GM12878 (cell line): Measurements from ENCODE around the gene KCNQ1. TPM values are rescaled to one million over a fixed set of nuclear protein-coding genes. Genes with fewer than 3 reads are reported as not detected.

Experiments used
- ATAC-seq: fragments of 200-7000 bp; cut with Tn5 transposase; 3 replicates; pipeline ENCODE4 v1.9.1; 2020; ENCODE audit warnings: mild to moderate bottlenecking, moderate library complexity
- BruUV-seq: library from RNA; stranded (reverse); fragments of 400-500 nt; replicated peaks from 2 replicates; lab custom pipeline; 2021; lab: Mats Ljungman, UMichigan
- CTCF ChIA-PET: fragments of 300-600 bp; sonication (Branson Sonifier 250); formaldehyde crosslinking; extraction: SDS; loops from one replicate; lab custom pipeline; 2021; ENCODE audit warnings: inconsistent platforms; lab: Yijun Ruan, JAX
- POLR2A ChIA-PET: fragments of 350-600 bp; formaldehyde crosslinking; extraction: SDS; loops from one replicate; lab custom pipeline; 2021; ENCODE audit warnings: inconsistent platforms; lab: Charles Lee
- RAD21 ChIA-PET: fragments of 300-600 bp; sonication (Branson Sonifier 250); formaldehyde crosslinking; loops from one replicate; lab custom pipeline; 2023; ENCODE audit warnings: antibody characterized with exemption; ENCODE audit not compliant: unreplicated experiment; lab: Charles Lee
- SMC1A ChIA-PET: fragments of 300-600 bp; sonication (Branson Sonifier 250); formaldehyde crosslinking; loops from one replicate; lab custom pipeline; 2023; ENCODE audit not compliant: unreplicated experiment, uncharacterized antibody; lab: Charles Lee
- DNase-seq: peaks from one replicate; pipeline ENCODE4 v3.0.0-alpha.2; 2011; ENCODE audit warnings: low read depth, low spot score
- FAIRE-seq: peaks from 3 replicates; lab custom pipeline; 2011; peaks lifted over from hg19 to GRCh38; lab: Jason Lieb, UNC
- H2AFZ ChIP-seq: 2 replicates; pipeline ENCODE4 v1.6.0; 2011; ENCODE audit warnings: low read depth, low read length, control low read depth; ENCODE audit not compliant: control insufficient read depth
- H3K27ac ChIP-seq: 2 replicates; pipeline ENCODE4 v1.5.1; 2011; ENCODE audit warnings: control low read depth; ENCODE audit not compliant: control insufficient read depth, insufficient read depth
- H3K27me3 ChIP-seq, 2 experiments: replicated peaks in 1 of 2; 2 replicates each; pipeline versions ENCODE4 v1.6.0 to v1.6.1; 2011; ENCODE audit warnings: low read length in 1 of 2; ENCODE audit not compliant: control insufficient read depth in 2 of 2, insufficient read depth in 2 of 2
- H3K36me3 ChIP-seq, 2 experiments: 2 replicates each; pipeline ENCODE4 v1.5.1; 2011; ENCODE audit warnings: low read length in 1 of 2; ENCODE audit not compliant: control insufficient read depth in 2 of 2, insufficient read depth in 2 of 2
- H3K4me1 ChIP-seq: 2 replicates; pipeline ENCODE4 v1.6.1; 2011; ENCODE audit warnings: mild to moderate bottlenecking, low read length, moderate library complexity, mixed read lengths; ENCODE audit not compliant: control insufficient read depth, insufficient read depth
- H3K4me2 ChIP-seq: 2 replicates; pipeline ENCODE4 v1.6.0; 2011; ENCODE audit warnings: control low read depth; ENCODE audit not compliant: control insufficient read depth, insufficient read depth
- H3K4me3 ChIP-seq: fragments of 200-600 bp; sonication (generic); 2 replicates; pipeline ENCODE4 v1.5.1; 2016
- H3K79me2 ChIP-seq: 2 replicates; pipeline ENCODE4 v1.6.0; 2011; ENCODE audit warnings: low read length; ENCODE audit not compliant: control insufficient read depth, insufficient read depth
- H3K9ac ChIP-seq: 2 replicates; pipeline ENCODE4 v1.8.0; 2011; ENCODE audit warnings: low read length, control low read depth, mixed read lengths; ENCODE audit not compliant: control insufficient read depth, insufficient read depth
- H3K9me3 ChIP-seq: replicated peaks from 3 replicates; pipeline ENCODE4 v1.5.1; 2011; ENCODE audit warnings: mild to moderate bottlenecking, low read length; ENCODE audit not compliant: control insufficient read depth, insufficient read depth
- H4K20me1 ChIP-seq: 2 replicates; pipeline ENCODE4 v1.6.0; 2011; ENCODE audit not compliant: control insufficient read depth, insufficient read depth
- CTCF ChIP-seq, 3 experiments: IDR thresholded peaks in 2 of 3; conservative IDR thresholded peaks in 1 of 3; 2 replicates each; pipeline ENCODE4 v1.5.1; 2011; ENCODE audit warnings: low read depth in 3 of 3, low read length in 3 of 3, mild to moderate bottlenecking in 3 of 3, control low read depth in 2 of 3, moderate library complexity in 2 of 3, inconsistent platforms in 1 of 3, mixed read lengths in 1 of 3; ENCODE audit not compliant: control insufficient read depth in 2 of 3, insufficient read depth in 1 of 3; ENCODE audit errors: extremely low read depth in 1 of 3
- E2F4 ChIP-seq: IDR thresholded peaks from 2 replicates; pipeline ENCODE4 v1.6.1; 2012; ENCODE audit warnings: low read depth, low read length, improper control_type of control experiment
- EZH2 ChIP-seq: IDR thresholded peaks from 2 replicates; pipeline ENCODE4 v1.6.1; 2012; ENCODE audit warnings: low read depth, mild to moderate bottlenecking, control low read depth, inconsistent platforms, low read length, borderline replicate concordance; ENCODE audit not compliant: control insufficient read depth
- KDM1A ChIP-seq: fragments of 200-600 bp; sonication (generic); IDR thresholded peaks from 2 replicates; pipeline ENCODE4 v1.6.1; 2016; ENCODE audit warnings: borderline replicate concordance
- MXI1 ChIP-seq: fragments of 150-350 bp; IDR thresholded peaks from 2 replicates; pipeline ENCODE4 v1.6.1; 2011; ENCODE audit warnings: low read depth, mild to moderate bottlenecking, inconsistent platforms, low read length, improper control_type of control experiment
- ZZZ3 ChIP-seq: IDR thresholded peaks from 2 replicates; pipeline ENCODE4 v1.6.1; 2011; ENCODE audit warnings: low read depth; ENCODE audit not compliant: control insufficient read depth, insufficient read length
- WGBS: methylation state at CpG from one replicate; pipeline ENCODE4 v1.1.6; 2016; ENCODE audit warnings: low lambda C conversion rate; ENCODE audit not compliant: insufficient replicate concordance, insufficient coverage; ENCODE audit errors: missing lambda C conversion rate; 5-methylcytosine and 5-hydroxymethylcytosine counted together
- in situ Hi-C: fragments of 300-500 bp; cut with MboI; formaldehyde crosslinking; loops from 9 replicates; pipeline ENCODE4 v1.14.3; 2018; ENCODE audit warnings: mixed read lengths
- intact Hi-C: fragments of 100-400 bp; cut with micrococcal nuclease; formaldehyde crosslinking; loops from one replicate; pipeline ENCODE4 v1.14.2; 2022; ENCODE audit not compliant: unreplicated experiment
- polyA plus RNA-seq, 11 experiments: library from polyadenylated mRNA; depleted of rRNA in 4 of 11; unstranded in 6 of 11; stranded (reverse) in 5 of 11; fragments of >200 nt; fragmentation: Nextera tagmentation in 4 of 11; fragmentation: Illumina TruSeq in 1 of 11; extraction: Ambion mirVana in 4 of 11; extraction: Trizol in 1 of 11; gene quantifications; 1 replicate in 1 of 11; 2 replicates in 10 of 11; pipeline versions ENCODE4 v1.2.1 to v1.2.3, GENCODE V29; 2011 to 2016; ENCODE audit warnings: inconsistent platforms in 2 of 11, missing spikeins in 2 of 11, low read depth in 1 of 11
- total RNA-seq, 4 experiments: library from RNA; depleted of rRNA in 3 of 4; stranded (reverse); fragments of >200 nt in 3 of 4; fragmentation: Illumina TruSeq in 1 of 4; extraction: Trizol in 1 of 4; gene quantifications; 2 replicates each; pipeline versions ENCODE4 v1.2.1 to v1.2.3, GENCODE V29; 2013 to 2021
- TF ChIP-seq, protein P1 (sequence below): IDR thresholded peaks from 2 replicates; pipeline ENCODE4 v1.6.1; 2011; ENCODE audit warnings: borderline replicate concordance, low read depth, mild to moderate bottlenecking, moderate library complexity, mixed read lengths, low read length; ENCODE audit not compliant: insufficient read depth; ENCODE audit errors: extremely low read length

The KCNQ1 gene
- total and polyA plus RNA-seq, 10 of the 15 experiments (the other 5 are each of a cell fraction or from before 2014, with no cell fraction given) = 0.03 to 0.15 (median 0.12) TPM; not detected in 7

- no peak for TF ChIP-seq CTCF (IDR thresholded peaks at IDR 0.05 in 2 of 3, conservative IDR thresholded peaks at IDR 0.05 in 1 of 3; ENCODE audit: control insufficient read depth in 2 of 3, extremely low read depth in 1 of 3, insufficient read depth in 1 of 3, low read depth in 3 of 3, low read length in 3 of 3)
- TF ChIP-seq, protein P1, sequence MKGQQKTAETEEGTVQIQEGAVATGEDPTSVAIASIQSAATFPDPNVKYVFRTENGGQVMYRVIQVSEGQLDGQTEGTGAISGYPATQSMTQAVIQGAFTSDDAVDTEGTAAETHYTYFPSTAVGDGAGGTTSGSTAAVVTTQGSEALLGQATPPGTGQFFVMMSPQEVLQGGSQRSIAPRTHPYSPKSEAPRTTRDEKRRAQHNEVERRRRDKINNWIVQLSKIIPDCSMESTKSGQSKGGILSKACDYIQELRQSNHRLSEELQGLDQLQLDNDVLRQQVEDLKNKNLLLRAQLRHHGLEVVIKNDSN = no peak
- TF ChIP-seq MXI1 = no peak
Measured at GRCh38 chr11:2558397-2558796, 113.6 kb downstream of the KCNQ1 start (continued).

DNA sequence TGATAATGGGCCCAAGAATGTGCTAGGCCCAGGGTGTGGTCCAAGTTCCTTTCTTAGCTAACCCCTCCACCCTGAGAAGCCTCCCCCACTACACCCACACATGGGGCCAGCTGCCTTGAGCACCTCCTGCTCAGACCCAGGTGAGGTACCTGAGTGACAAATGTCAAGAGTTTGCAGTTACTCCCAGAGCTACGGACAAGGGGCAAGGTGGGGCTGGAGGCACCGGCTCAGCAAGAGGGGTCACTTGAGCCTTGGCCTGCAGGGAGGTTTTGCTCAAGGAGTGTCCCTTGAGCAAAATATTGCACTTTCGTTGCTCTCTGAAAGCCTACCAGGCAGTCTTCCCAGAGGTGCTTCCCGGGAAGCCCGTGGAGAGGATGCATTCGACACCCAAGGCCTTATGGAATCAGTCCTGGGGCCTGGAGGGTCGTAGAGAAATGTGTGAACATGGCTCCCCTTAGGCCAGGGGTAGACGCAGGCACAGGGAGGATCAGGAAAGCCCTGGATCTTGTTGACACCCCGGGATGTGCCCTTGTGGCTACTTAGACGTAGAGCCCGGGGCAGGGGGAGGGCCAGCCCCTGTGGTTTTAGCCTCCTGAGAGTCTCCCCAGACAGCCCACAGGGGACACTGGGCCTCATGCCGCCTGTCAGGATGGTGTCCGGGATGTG lies 114.2 kb downstream of the KCNQ1 start:
- in situ Hi-C loops (no loop called here), intact Hi-C loops (no loop called here)
- no peak overlapping the region for H3K4me2 ChIP-seq

More for the DNA sequence above, 114.2 kb downstream of the KCNQ1 start:
- WGBS = 37% methylated on average over 13 of the region's 13 CpGs
- no peak overlapping the region for H3K27ac ChIP-seq
- POLR2A ChIA-PET = no interaction called here
- H4K20me1 ChIP-seq = no peaks in the 10 kb centered on the region
- no peak overlapping the region for H3K4me3 ChIP-seq
- CTCF ChIA-PET = interaction anchor here (0.6 kb wide), 1 partner anchor 548 kb away, joined by 3 read pairs; no protein-coding TSS in a partner anchor
- SMC1A ChIA-PET = no interaction called here
- RAD21 ChIA-PET = no interaction called here
- no TSS peak for BruUV-seq
- H3K36me3 ChIP-seq = no peaks in the 10 kb centered on the region
- ATAC-seq = no peak
- no peaks in the 10 kb centered on the region for H3K4me1 ChIP-seq
- H2AFZ ChIP-seq = no peak overlapping the region
- no peaks in the 10 kb centered on the region for H3K79me2 ChIP-seq
- H3K9ac ChIP-seq = no peak overlapping the region
- no peak for DNase-seq
- no peaks in the 10 kb centered on the region for H3K9me3 ChIP-seq
- no peak for TF ChIP-seq KDM1A
- TF ChIP-seq E2F4 = no peak
- TF ChIP-seq ZZZ3 = no peak
- TF ChIP-seq EZH2 = no peak
- H3K27me3 ChIP-seq = no peaks in the 10 kb centered on the region; a peak in 1 of 4 replicates
- no peak for FAIRE-seq
